ENCODE results near the gene SLC22A1.
A peak's percentile ranks its signal among the peaks of the same experiment; 100 is the strongest.

The SLC22A1 gene

GRCh38 chr6:160121558-160121957 is at the start of gene SLC22A1:
Gene SLC22A1, plus strand, starts transcription at chr6:160121815. Its CDS starts 121 bp downstream, at chr6:160121936.
- H3K4me3 ChIP-seq (ENCODE audit: low read depth, low read length), result no peak within 1 kb of the TSS
- DNase-seq (ENCODE audit: low read depth, low spot score), result no peak
- in situ Hi-C loops (cut with HindIII; ENCODE audit: low sequenced_read_pairs), result no loop called here
- TF ChIP-seq, protein P1, sequence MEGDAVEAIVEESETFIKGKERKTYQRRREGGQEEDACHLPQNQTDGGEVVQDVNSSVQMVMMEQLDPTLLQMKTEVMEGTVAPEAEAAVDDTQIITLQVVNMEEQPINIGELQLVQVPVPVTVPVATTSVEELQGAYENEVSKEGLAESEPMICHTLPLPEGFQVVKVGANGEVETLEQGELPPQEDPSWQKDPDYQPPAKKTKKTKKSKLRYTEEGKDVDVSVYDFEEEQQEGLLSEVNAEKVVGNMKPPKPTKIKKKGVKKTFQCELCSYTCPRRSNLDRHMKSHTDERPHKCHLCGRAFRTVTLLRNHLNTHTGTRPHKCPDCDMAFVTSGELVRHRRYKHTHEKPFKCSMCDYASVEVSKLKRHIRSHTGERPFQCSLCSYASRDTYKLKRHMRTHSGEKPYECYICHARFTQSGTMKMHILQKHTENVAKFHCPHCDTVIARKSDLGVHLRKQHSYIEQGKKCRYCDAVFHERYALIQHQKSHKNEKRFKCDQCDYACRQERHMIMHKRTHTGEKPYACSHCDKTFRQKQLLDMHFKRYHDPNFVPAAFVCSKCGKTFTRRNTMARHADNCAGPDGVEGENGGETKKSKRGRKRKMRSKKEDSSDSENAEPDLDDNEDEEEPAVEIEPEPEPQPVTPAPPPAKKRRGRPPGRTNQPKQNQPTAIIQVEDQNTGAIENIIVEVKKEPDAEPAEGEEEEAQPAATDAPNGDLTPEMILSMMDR (IDR thresholded peaks at IDR 0.05; ENCODE audit: low read depth, low read length), result no peak

DNA sequence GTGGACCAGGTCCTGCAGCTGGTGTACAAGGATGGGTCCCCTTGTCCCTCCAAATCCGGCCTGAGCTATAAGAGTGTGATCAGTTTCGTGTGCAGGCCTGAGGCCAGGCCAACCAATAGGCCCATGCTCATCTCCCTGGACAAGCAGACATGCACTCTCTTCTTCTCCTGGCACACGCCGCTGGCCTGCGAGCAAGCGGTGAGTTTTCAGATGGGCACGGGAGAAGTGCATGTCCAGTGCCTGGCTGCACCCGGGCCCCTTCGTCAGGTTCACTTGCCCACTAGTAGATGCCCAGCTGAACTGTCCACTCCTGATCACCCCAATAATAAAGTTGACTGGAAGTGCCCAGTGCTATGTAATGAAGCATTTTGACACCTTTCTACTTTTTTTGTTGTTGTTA is 48.3 kb upstream of the SLC22A1 start:
- H3K4me3 ChIP-seq (ENCODE audit: low read depth, low read length), result no peak overlapping the region
- in situ Hi-C loops (cut with HindIII; ENCODE audit: low sequenced_read_pairs), result no loop called here
- DNase-seq (ENCODE audit: low read depth, low spot score), result no peak
- TF ChIP-seq, protein P1 (IDR thresholded peaks at IDR 0.05; ENCODE audit: low read depth, low read length), result no peak

DNA sequence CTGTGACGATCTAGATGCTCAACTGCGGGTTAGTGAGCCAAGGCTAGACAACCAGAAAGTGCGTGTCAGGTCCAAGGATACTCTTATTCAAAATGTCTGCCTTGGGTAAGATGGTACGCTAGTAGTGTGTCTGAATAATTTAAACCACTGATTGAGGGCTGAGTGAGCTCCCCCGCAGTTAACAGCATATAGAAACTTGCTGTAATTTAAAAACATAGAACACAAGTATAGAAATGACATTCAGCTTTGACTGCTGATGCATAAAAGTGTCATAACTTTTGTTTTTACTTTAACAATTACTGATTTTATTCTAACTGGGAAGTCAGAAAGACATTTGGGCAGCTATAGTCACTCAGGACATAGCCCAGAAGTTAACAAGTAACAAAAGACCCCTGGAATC is 45.6 kb upstream of the SLC22A1 start:
- no peak overlapping the region for H3K4me3 ChIP-seq (ENCODE audit: low read depth, low read length)
- in situ Hi-C loops (cut with HindIII; ENCODE audit: low sequenced_read_pairs), result no loop called here
- no peak for DNase-seq (ENCODE audit: low read depth, low spot score)
- TF ChIP-seq, protein P1 (IDR thresholded peaks at IDR 0.05; ENCODE audit: low read depth, low read length), result no peak

DNA sequence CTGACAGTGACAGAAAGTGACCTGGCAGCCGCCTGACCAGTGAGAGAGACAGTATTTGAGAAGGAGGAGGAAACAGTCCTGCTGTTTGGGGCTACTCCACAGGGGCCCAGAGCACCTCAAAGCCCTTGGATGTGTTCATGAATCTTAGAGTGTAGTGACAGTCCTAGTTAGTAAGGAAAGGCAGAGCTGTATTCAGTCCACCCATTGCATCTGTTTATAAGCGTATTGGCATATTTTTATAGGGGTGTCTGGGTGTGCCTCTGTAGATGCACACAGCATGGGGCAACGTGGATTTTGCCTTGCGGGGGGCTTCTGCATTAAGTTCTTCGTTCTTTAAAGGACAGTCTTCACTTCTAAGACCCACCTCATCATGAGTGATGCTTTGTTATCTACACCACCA is 44.6 kb upstream of the SLC22A1 start:
- in situ Hi-C loops (cut with HindIII; ENCODE audit: low sequenced_read_pairs), result no loop called here
- no peak overlapping the region for H3K4me3 ChIP-seq (ENCODE audit: low read depth, low read length)
- TF ChIP-seq, protein P1 (IDR thresholded peaks at IDR 0.05; ENCODE audit: low read depth, low read length), result no peak
- DNase-seq (ENCODE audit: low read depth, low spot score), result no peak

- TF ChIP-seq, protein P1 (IDR thresholded peaks at IDR 0.05; ENCODE audit: low read depth, low read length), result no peak
- no peak overlapping the region for H3K4me3 ChIP-seq (ENCODE audit: low read depth, low read length)
- in situ Hi-C loops (cut with HindIII; ENCODE audit: low sequenced_read_pairs), result no loop called here
- peak; percentile 39 for DNase-seq (ENCODE audit: low read depth, low spot score)
Measured at GRCh38 chr6:160077526-160077925, 44.1 kb upstream of the SLC22A1 start.

DNA sequence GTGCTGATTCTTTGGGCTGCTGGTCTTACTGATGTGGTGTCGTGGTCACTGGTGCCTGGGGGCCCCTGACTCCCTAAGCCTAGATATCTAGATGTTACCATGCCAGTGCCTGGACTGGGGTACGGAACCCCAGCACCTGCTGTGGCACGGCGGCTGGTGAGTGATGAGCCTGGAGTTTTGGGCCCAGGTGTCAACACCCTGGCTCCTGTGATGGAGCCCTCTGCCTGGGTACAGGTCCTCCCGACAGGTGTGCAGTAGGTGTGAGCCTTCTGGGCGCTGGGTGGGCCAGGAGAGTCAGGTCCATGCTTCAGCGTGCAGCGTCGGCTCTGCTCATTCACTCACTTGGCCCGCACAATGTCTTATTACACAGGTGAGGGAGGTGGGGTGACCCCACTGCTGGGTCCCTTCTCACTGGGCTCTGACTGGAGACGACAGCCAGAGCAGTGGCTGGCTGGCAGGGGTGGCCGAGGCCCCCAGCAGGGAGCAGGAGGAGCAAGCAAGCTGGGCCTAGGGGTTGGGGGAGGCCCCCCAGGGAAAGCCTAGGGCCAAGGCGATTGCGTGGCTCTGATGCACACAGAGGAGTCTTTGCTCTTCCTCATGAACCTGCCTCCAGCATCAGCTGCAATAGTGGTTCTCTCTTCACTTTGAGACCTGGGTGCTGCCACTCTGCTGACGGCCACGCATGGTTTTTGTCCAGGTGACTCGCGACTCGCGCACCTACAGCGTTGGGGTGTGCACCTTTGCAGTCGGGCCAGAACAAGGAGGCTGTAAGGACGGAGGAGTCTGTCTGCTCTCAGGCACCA is 42.5 kb upstream of the SLC22A1 start:
- DNase-seq (ENCODE audit: low read depth, low spot score), result no peak
- in situ Hi-C loops (cut with HindIII; ENCODE audit: low sequenced_read_pairs), result no loop called here
- no peak overlapping the region for H3K4me3 ChIP-seq (ENCODE audit: low read depth, low read length)
- TF ChIP-seq, protein P1 (IDR thresholded peaks at IDR 0.05; ENCODE audit: low read depth, low read length), result no peak
